SW480 (cell line): ENCODE data around the gene BUD23.
A peak's percentile ranks its signal among the peaks of the same experiment; 100 is the strongest.
"Not testable (repeated sequence)": the region's sequence is repeated elsewhere in the genome, so short reads cannot be mapped to it uniquely, and the experiment has no call there.

Source experiments
- DNase-seq: peaks from one replicate; pipeline ENCODE4 v3.0.0-alpha.2; 2016; ENCODE audit warnings: low spot score

Gene BUD23

GRCh38 chr7:73719806-73720169, 36.4 kb downstream of the BUD23 start:
- DNase-seq, result no peak

- DNase-seq, result not testable (repeated sequence)
Observed at GRCh38 chr7:73720443-73720842, 37.0 kb downstream of the BUD23 start.

- DNase-seq, result no peak
Observed at GRCh38 chr7:73721377-73721817, 38.0 kb downstream of the BUD23 start.

GRCh38 chr7:73722182-73722581, 38.8 kb downstream of the BUD23 start:
- not testable (repeated sequence) for DNase-seq

- DNase-seq, result no peak
Observed at GRCh38 chr7:73722785-73723184, 39.4 kb downstream of the BUD23 start.

- DNase-seq, result no peak
Observed at GRCh38 chr7:73723813-73724212, 40.4 kb downstream of the BUD23 start.

GRCh38 chr7:73726083-73726466, 42.7 kb downstream of the BUD23 start:
- DNase-seq, result no peak

GRCh38 chr7:73727952-73728351, 44.6 kb downstream of the BUD23 start:
- DNase-seq, result no peak

GRCh38 chr7:73728551-73728950, 45.2 kb downstream of the BUD23 start:
- DNase-seq, result no peak

- no peak for DNase-seq
Observed at GRCh38 chr7:73730485-73730884, 47.1 kb downstream of the BUD23 start.

GRCh38 chr7:73732397-73732796, 49.0 kb downstream of the BUD23 start:
- DNase-seq, result no peak

- peak; percentile 87 for DNase-seq
Observed at GRCh38 chr7:73734619-73735527, 51.5 kb downstream of the BUD23 start.

GRCh38 chr7:73735528-73735905, 52.1 kb downstream of the BUD23 start:
- no peak for DNase-seq

- no peak for DNase-seq
Observed at GRCh38 chr7:73736885-73737284, 53.5 kb downstream of the BUD23 start.

- no peak for DNase-seq
Observed at GRCh38 chr7:73737491-73738219, 54.3 kb downstream of the BUD23 start.

GRCh38 chr7:73738220-73738611, 54.8 kb downstream of the BUD23 start:
- DNase-seq, result peak; percentile 69

- peak; percentile 98 for DNase-seq
Observed at GRCh38 chr7:73738612-73739386, 55.4 kb downstream of the BUD23 start, which contains the start of gene ABHD11. Gene ABHD11 (minus strand): TSS chr7:73738802. CDS start chr7:73738770, 32 bp downstream.

GRCh38 chr7:73739387-73739767, 56.0 kb downstream of the BUD23 start:
- no peak for DNase-seq

- DNase-seq, result no peak
Observed at GRCh38 chr7:73740212-73740611, 56.8 kb downstream of the BUD23 start.

- peak; percentile 59 for DNase-seq
Observed at GRCh38 chr7:73740771-73741170, 57.4 kb downstream of the BUD23 start.

GRCh38 chr7:73741600-73741999, 58.2 kb downstream of the BUD23 start:
- DNase-seq, result peak; percentile 64

- no peak for DNase-seq
Observed at GRCh38 chr7:73742338-73742752, 58.9 kb downstream of the BUD23 start.
